PFSK-1 (cell line): ENCODE data around the gene OR10H1.

ENCODE experiments used
- FOXP2 ChIP-seq: optimal IDR thresholded peaks from 2 replicates; pipeline ENCODE3; 2011; ENCODE audit warnings: borderline replicate concordance, control low read depth, inconsistent platforms; ENCODE audit not compliant: insufficient read depth; ENCODE audit errors: extremely low read length, extremely low read depth
- POLR2AphosphoS5 ChIP-seq: IDR thresholded peaks from 2 replicates; pipeline ENCODE4 v1.6.1; 2012; ENCODE audit warnings: low read depth, mild to moderate bottlenecking, control low read depth, low read length, moderate library complexity
- REST ChIP-seq, 2 experiments: IDR thresholded peaks; 2 replicates each; pipeline versions ENCODE4 v1.6.1 to v1.8.0; 2011 to 2012; ENCODE audit warnings: low read depth in 2 of 2, low read length in 2 of 2, control low read depth in 1 of 2, inconsistent platforms in 1 of 2, mild to moderate bottlenecking in 1 of 2, moderate library complexity in 1 of 2; ENCODE audit not compliant: insufficient read depth in 1 of 2
- SIN3A ChIP-seq: IDR thresholded peaks from 2 replicates; pipeline ENCODE4 v1.6.1; 2012; ENCODE audit warnings: mild to moderate bottlenecking, low read length, moderate library complexity, borderline replicate concordance; ENCODE audit not compliant: insufficient read depth
- TAF1 ChIP-seq: IDR thresholded peaks from 2 replicates; pipeline ENCODE4 v1.6.1; 2012; ENCODE audit warnings: low read length, control low read depth, borderline replicate concordance; ENCODE audit not compliant: insufficient read depth

OR10H1 gene

GRCh38 chr19:15840833-15841232 lies 25.4 kb upstream of the OR10H1 start:
- TF ChIP-seq FOXP2, result no peak
- TF ChIP-seq SIN3A, result no peak
- TF ChIP-seq POLR2AphosphoS5, result no peak
- no peak for TF ChIP-seq REST (IDR thresholded peaks at IDR 0.05; ENCODE audit: insufficient read depth in 1 of 2, low read depth in 2 of 2, low read length in 2 of 2)

GRCh38 chr19:15838351-15838750 lies 22.9 kb upstream of the OR10H1 start:
- TF ChIP-seq REST (IDR thresholded peaks at IDR 0.05; ENCODE audit: insufficient read depth in 1 of 2, low read depth in 2 of 2, low read length in 2 of 2) (no peak), POLR2AphosphoS5 (no peak), TAF1 (no peak), SIN3A (no peak), FOXP2 (no peak)

- TF ChIP-seq POLR2AphosphoS5, result no peak
- no peak for TF ChIP-seq REST (IDR thresholded peaks at IDR 0.05; ENCODE audit: insufficient read depth in 1 of 2, low read depth in 2 of 2, low read length in 2 of 2)
- no peak for TF ChIP-seq FOXP2
- no peak for TF ChIP-seq SIN3A
- no peak for TF ChIP-seq TAF1
Measured at GRCh38 chr19:15837221-15837731, 21.8 kb upstream of the OR10H1 start.

GRCh38 chr19:15836330-15837220 lies 21.1 kb upstream of the OR10H1 start:
- TF ChIP-seq FOXP2 (no peak), TAF1 (peak; percentile 35; the same call in 1 of the 2 replicates), POLR2AphosphoS5 (peak; percentile 25; the same call in 1 of the 2 replicates), REST (IDR thresholded peaks at IDR 0.05; ENCODE audit: insufficient read depth in 1 of 2, low read depth in 2 of 2, low read length in 2 of 2) (peak in 1 of 2 experiments; percentile 43; a peak in 1 of 4 replicates)
